Measurements from ENCODE around the gene LPCAT3. TPM values are rescaled to one million over a fixed set of nuclear protein-coding genes. Genes with fewer than 3 reads are reported as not detected.

LPCAT3 gene
- total and polyA plus RNA-seq, 2 of the 4 experiments (the other 2 are of a cell fraction): 7.0 to 18.6 TPM

- H3K27ac ChIP-seq (ENCODE audit: insufficient read depth, low read length): no peak overlapping the region
- WGBS, 2 experiments (ENCODE audit: extremely low coverage in 2 of 2, insufficient read length in 1 of 2): no CpG with 5 or more reads among the region's 1 CpG
Observed at GRCh38 chr12:6932766-6933165, 85.5 kb downstream of the LPCAT3 start.

More at GRCh38 chr12:6932766-6933165, 85.5 kb downstream of the LPCAT3 start:
- no peak overlapping the region for H2AFZ ChIP-seq (replicated peaks; ENCODE audit: low read length, poor library complexity)
- in situ Hi-C loops (cut with MboI; ENCODE audit: low sequenced_read_pairs) (no loop called here), dilution Hi-C loops (cut with HindIII; ENCODE audit: low sequenced_read_pairs, unreplicated experiment) (no loop called here), intact Hi-C loops (cut with micrococcal nuclease) (no loop called here)
- no peak overlapping the region for H4K91ac ChIP-seq (ENCODE audit: insufficient read depth, low read depth, low read length)
- H4K20me1 ChIP-seq (ENCODE audit: insufficient read depth, low read length): peaks cover 62% of the 10 kb centered on the region
- peaks cover 9% of the 10 kb centered on the region for H3K9me1 ChIP-seq (ENCODE audit: insufficient read depth, low read length)
- H3K23ac ChIP-seq (ENCODE audit: low read depth, low read length): peak overlapping the region; percentile 48; the same call in 1 of the 2 replicates
- no peak for DNase-seq
- no peak overlapping the region for H3K4ac ChIP-seq (ENCODE audit: low read depth, low read length)
- no peak overlapping the region for H3K4me3 ChIP-seq (ENCODE audit: insufficient read depth, low read depth, low read length)
- H3K79me1 ChIP-seq (ENCODE audit: low read depth in 1 of 2, low read length in 2 of 2): peaks cover 4 to 59% of the 10 kb centered on the region in 2 experiments; a peak in 3 of 4 replicates
- BruUV-seq (replicated peaks): no TSS peak
- ATAC-seq (ENCODE audit: low read depth): no peak
- no peak overlapping the region for H2AK5ac ChIP-seq (ENCODE audit: low read depth, low read length)
- no peak overlapping the region for H4K5ac ChIP-seq (ENCODE audit: low read depth, low read length)
- H3K9ac ChIP-seq (ENCODE audit: low read depth, low read length): no peak overlapping the region
- H4K8ac ChIP-seq (ENCODE audit: low read depth in 2 of 2, low read length in 2 of 2): no peak overlapping the region
- H3K9me3 ChIP-seq (ENCODE audit: control insufficient read depth, insufficient read depth, low read length): no peaks in the 10 kb centered on the region
- no peak overlapping the region for H3K18ac ChIP-seq (ENCODE audit: low read depth, low read length)
- H3K36me3 ChIP-seq (ENCODE audit: control insufficient read depth, insufficient read depth, low read length): peaks cover 39% of the 10 kb centered on the region
- H3K56ac ChIP-seq (ENCODE audit: extremely low read depth, insufficient read depth, low read length): no peak overlapping the region
- TF ChIP-seq ELK1 (IDR thresholded peaks at IDR 0.05; ENCODE audit: borderline replicate concordance, low read depth, low read length) (no peak), SMC3 (IDR thresholded peaks at IDR 0.05; ENCODE audit: low read depth, low read length) (no peak), RAD21 (IDR thresholded peaks at IDR 0.05; ENCODE audit: low read length) (no peak), FOS (IDR thresholded peaks at IDR 0.05; ENCODE audit: low read depth, low read length) (no peak), USF2 (IDR thresholded peaks at IDR 0.05; ENCODE audit: low read depth, low read length) (no peak), POLR2A (IDR thresholded peaks at IDR 0.05; ENCODE audit: low read depth, low read length) (no peak), CEBPB (IDR thresholded peaks at IDR 0.05; ENCODE audit: low read depth, low read length) (no peak), MXI1 (IDR thresholded peaks at IDR 0.05; ENCODE audit: borderline replicate concordance, low read depth, low read length) (no peak), BHLHE40 (IDR thresholded peaks at IDR 0.05; ENCODE audit: low read depth, low read length) (no peak), CTCF (conservative IDR thresholded peaks at IDR 0.05; ENCODE audit: low read depth, low read length) (no peak), MAZ (IDR thresholded peaks at IDR 0.05; ENCODE audit: borderline replicate concordance, low read depth, low read length) (no peak), NFE2L2 (IDR thresholded peaks at IDR 0.05; ENCODE audit: low read depth, low read length) (no peak), CHD1 (IDR thresholded peaks at IDR 0.05; ENCODE audit: low read depth, low read length) (no peak), MAFK (IDR thresholded peaks at IDR 0.05; ENCODE audit: low read depth, low read length) (no peak), RFX5 (IDR thresholded peaks at IDR 0.05; ENCODE audit: low read depth, low read length) (no peak)
- peaks cover 14% of the 10 kb centered on the region for H3K4me1 ChIP-seq (ENCODE audit: control insufficient read depth, insufficient read depth, low read length)
- no peak overlapping the region for H3K4me2 ChIP-seq (ENCODE audit: low read depth, low read length)
- no peak overlapping the region for H2BK120ac ChIP-seq (ENCODE audit: low read depth, low read length)
- no peak overlapping the region for H3K14ac ChIP-seq (replicated peaks; ENCODE audit: low read depth, low read length)
- no peak overlapping the region for H2BK20ac ChIP-seq (ENCODE audit: low read depth, low read length)
- ChIA-PET POLR2A (ENCODE audit: unreplicated experiment) (no interaction called here), CTCF (no interaction called here)
- H2AK9ac ChIP-seq (replicated peaks; ENCODE audit: low read depth, low read length, poor library complexity): no peak overlapping the region
- H2BK5ac ChIP-seq (ENCODE audit: low read depth, low read length, poor library complexity, severe bottlenecking): no peak overlapping the region
- no peaks in the 10 kb centered on the region for H3K27me3 ChIP-seq (ENCODE audit: control insufficient read depth, insufficient read depth, low read length)
- H2BK15ac ChIP-seq (ENCODE audit: low read depth, low read length): no peak overlapping the region

Measured in IMR-90 (cell line).